ENCODE results near the gene DNAJC11.
"Not testable (repeated sequence)": the region's sequence is repeated elsewhere in the genome, so short reads cannot be mapped to it uniquely, and the experiment has no call there.

DNAJC11 gene

DNA sequence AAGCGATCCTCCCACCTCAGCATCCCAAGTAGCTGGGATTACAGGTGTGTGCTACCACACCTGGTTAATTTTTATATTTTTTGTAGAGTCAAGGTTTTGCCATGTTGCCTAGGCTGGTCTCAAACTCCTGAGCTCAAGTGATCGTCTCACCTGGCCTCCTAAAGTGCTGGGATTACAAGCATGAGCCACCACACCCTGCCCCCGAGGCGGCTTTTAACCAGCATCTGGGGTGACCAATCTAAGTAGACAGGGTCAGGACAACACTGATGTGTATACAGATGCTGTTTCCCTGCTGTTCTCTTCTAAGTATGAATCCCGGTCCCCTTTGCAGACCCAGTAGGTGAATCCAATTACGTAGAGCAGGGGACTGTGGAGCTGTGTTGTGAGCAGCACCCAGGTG, 53.1 kb downstream of the DNAJC11 start:
- no peak for DNase-seq

DNA sequence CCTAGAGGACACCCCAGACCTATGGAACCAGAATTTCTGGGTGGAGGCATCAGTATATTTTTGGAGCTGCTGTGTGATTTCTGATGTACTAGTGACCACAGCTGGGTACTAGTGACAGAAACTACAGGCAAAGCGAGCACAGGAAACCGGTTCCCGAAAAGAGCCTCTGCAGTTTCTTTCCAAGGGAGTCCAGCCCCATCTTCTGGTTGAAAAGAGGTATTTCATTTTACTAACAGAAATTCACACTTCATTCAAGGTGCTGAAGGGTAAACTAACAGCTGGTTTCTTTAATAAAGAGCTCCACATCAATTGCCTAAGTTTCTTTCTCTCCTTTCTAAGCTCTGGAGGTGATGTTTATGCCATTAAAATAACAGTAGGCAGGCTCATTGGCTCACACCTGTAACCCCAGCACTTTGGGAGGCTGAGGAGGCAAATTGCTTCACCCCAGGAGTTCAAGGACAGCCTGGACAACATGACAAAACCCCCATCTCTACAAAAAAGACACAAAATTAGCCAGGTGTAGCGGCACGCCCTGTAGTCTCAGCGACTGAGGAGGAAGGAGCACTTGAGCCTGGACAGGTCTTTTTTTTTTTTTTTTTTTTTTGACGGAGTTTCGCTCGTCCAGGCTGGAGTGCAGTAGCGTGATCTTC, 55.0 kb downstream of the DNAJC11 start:
- no peak for DNase-seq

DNA sequence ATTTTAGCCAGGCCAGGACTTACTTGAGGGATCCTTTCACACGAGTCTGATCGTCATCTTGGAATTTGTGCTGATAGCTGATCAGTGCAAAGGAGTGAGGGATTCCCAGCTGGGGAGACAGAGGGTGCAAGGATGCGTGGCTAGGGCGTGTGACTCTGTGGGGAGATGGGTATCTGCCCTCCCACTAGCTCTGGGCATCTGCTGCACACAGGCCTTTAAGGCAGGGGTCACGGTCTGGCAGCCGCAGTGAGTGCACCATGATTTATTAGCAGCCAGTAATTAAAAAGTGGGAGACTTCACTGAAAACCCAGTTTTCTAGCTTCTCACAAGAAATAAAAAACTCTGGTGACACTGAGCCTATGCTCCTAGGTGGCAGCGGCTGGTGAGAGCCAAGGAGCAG, 56.6 kb downstream of the DNAJC11 start:
- DNase-seq: no peak

DNA sequence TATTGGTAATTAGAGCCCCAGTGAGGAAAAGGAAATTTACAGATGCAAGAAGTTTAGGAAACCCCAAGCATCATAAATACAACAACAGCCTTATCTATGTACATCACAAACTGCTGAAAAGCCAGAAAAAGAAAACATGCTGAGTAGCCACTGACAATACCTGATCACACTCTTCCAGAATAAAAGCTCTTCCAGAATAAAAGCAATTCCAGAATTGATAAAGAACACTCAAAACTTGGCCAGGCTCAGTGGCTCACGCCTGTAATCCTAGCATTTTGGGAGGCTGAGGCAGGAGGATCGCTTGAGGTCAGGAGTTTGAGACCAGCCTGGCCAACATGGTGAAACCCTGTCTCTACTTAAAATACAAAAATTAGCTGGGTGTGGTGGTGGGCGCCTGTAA, 60.7 kb downstream of the DNAJC11 start:
- not testable (repeated sequence) for DNase-seq

DNA sequence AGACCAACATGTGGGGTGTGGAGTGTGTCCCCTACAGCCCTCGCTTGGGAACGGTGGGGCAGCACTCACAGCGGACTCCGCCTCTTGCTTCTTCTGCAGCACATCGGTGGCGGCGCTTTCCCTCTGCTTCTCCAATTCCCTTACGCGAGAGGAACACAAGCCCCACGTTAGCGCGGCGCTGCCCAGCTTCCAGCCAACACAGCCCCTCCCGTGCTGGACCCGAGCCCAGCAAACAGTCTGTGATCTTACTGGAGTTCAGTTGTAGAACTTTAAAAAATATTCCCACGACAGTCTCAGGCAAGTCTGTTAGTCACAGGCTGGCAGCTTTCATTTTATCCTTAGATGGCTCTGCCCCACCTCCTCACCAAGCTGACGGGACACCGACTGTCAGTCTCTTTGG, 63.4 kb downstream of the DNAJC11 start:
- no peak for DNase-seq

DNA sequence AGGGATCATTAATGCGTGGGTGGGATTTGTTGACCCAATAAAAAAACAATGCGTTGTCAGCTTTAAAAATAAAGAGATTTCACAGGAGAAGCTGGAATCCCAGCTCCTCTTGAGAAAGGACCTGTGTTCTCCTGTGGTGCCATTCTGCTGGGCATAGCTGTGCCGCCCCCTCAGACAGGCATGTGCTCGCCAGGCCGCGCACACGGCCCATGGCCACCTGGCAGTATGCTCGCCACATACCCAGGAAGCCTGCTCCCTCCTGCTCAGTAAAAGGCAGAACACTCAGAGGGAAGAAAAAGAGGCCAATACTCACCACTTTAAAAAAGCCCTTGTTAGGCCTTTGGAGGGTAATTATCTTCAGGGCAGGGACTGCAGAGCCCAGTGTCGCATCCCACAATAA, 63.8 kb downstream of the DNAJC11 start:
- DNase-seq: no peak

DNA sequence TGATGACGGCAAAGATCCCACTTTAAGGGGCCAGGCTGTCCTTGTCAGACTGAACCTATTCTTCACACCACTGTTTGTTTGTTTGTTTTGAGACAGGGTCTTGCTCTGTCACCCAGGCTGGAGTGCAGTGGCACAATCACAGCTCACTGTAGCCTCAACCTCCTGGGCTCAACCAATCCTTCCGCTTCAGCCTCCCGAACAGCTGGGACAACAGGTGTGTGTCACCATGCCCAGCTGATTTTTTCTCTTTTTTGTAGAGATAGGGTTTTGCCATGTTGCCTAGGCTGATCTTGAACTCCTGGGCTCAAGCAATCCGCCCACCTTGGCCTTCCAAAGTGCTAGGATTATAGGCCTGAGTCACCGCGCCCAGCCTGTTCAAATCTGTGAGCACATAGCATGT, 64.8 kb downstream of the DNAJC11 start:
- DNase-seq: not testable (repeated sequence)

DNA sequence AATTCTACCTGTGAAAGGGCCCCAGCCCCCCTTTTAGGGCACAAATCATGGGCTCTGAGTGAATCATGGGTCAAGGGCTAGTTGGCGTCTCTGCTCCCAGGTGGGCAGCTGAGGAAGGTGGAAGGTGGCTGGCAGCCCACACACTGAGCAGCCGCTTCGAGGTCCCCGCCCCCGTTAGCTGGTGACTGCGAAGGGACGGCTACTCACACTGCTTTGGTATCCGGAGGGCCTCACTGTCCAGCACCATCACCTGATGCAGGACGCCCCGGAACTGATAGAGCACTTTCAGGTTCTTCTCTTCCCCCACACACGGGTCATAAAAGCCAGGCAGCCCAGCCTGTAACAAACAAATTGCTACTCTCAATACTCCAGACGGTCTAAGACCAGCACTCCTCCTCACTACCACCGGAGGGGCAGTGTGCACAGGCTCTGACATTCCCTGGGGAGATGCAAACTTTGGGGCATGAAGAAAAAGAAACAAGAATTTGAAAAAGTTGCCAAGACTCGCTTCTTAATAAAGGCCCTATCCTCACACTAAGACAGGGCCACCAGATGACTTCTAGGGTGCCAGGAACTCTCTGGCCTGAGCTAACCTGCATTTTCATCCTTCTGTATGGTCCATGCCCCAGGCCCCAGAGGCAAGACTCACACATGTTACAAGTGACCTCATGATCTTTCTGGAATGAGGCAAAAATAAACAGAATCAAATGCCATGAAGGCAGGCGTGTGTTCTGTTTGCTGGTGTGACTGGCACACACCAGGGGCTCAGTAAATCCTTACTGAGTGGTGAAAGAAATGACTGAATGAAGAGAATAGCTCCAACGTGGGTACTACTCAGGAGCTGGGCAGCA, 65.5 kb downstream of the DNAJC11 start:
- no peak for DNase-seq

DNA sequence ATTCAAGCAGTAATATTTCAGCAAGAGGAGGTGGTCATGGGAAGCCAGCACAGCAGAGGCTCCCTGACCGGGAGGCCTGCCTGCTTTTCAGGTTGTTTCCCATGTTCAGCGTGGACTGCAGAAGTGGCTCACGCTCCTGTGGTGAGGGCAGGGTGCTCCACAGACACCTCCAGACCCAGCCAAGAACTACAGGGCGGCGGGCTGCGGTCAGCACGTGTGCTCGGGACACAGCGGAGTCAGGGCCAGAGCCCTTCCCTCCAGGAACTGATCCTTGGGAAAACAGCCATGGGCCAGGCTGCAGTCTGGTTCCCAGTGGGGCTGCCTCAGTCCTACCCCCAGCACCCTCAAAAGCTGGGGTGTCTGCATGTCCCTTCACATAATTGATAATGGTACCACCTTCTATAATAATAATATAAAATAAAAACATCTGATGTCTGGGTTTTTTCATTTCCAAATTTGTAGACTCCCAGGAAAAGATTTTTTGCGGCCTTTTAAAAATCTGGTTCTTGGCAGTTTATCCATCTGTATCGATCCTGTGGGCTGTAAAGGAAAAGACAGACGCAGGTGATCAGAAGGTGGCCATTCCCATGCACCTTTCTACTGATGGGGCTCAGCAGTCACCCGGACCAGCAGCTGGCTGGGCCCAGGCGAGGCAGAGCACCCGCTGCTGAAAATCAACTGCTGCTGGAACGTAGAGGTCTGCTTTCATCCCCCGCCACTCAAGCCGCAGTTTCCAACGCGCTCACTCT, 66.3 kb downstream of the DNAJC11 start:
- no peak for DNase-seq

DNA sequence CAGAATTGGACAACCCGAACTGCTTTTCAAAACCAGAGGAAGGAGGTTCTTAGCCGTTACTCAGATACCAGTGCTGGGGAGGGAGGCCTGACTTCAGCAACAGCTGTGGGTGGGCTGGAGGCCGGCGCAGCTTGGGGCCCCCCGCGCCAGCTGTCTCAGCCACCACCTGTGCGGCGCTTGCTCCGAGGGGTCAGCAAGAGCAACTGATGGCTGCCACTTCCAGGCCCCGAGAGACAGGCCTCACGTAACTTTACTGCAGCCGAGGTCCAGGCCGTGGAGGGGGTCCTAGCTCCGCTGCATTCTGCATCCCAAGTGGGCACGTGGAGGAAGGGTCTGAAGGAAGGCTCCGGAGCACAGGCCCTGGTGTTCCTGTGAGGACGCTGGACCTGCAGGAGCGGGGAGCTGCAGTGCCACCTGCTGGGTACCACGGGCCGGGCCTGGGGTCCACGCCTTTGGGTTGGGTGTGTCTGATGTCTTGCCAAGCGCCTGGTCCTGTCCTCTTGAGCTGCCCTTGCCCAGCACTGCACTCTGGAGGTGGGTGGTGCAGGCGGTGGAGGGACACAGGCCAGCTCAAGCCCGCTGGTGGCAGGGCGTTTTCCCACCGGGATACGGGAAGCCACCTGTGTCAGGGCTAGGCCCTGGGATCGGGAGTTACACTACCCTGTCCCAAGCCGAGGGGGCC, 67.1 kb downstream of the DNAJC11 start:
- no peak for DNase-seq

DNA sequence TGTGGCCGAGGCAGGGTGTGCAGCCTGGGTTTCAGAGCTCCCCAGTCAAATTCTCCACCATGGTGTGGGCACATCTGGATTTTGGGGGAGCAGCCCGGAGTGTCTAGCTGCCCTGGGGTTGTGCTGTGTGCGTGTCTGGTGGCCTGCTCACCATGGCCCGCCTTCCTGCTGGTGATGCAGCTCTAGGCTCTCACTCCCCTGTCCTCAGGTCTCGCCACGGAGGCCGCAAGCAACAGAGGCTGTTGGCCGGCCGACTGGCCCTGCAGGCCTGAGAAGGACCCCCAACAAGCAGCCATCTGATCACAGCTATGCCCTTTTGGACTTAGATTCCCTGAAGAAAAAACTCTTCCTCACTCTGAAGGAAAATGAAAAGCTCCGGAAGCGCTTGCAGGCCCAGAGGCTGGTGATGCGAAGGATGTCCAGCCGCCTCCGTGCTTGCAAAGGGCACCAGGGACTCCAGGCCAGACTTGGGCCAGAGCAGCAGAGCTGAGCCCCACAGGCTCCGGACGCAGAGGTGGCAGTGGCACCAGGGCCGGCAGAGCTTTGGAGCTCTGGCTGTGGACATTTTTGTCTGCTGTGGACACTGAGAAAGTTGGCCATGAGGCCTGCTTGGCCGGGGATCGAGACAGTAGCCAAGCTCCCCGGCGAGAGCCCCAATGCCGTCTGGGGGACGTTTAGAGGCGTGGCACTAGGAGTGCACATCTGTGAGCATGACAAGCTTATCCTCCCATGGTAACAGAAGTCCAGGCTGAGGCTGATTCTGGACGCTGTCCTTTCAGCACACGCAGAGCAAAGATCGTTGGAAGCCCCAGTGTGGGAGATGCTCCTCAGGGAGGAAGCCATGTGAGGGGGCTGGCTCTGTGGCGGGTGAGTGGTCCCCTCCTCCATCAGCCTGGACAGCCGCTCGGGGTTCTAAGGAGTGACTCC, 68.8 kb downstream of the DNAJC11 start:
- no peak for DNase-seq

DNA sequence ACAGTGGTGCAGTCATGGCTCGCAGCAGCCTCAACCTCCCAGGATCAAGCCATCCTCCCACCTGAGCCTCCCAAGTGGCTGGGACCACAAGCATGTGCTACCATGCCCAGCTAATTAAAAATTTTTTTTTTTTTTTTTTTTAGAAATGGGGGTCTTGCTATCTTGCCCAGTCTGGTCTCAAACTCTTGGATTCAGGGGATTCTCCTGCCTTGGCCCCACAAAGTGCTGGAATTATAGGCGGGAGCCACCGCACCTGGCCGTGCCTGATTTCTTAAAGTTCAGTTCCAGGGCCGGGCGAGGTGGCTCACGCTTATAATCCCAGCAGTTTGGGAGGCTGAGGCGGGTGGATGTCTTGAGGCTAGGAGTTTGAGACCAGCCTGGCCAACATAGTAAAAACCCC, 70.6 kb downstream of the DNAJC11 start:
- no peak for DNase-seq

DNA sequence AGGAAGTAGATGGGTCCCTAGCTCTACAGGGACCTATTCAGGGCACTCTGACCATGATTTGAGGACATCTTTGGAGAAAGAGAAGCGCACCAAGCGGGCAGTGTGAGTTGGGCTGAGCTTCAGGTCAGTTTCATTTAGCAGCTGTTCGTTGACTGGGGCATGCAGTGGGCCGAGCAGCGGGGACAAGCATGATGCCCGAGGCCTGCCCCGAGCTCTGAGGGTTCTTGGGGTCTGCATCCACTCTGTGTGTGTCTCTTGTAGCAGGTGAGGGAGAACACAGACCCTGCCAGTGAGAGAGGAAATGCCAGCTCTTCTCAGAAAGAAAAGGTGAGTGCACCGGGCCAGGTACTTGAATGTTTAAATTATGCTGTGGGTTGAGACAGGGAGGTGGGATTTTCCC, 71.6 kb downstream of the DNAJC11 start:
- no peak for DNase-seq

DNA sequence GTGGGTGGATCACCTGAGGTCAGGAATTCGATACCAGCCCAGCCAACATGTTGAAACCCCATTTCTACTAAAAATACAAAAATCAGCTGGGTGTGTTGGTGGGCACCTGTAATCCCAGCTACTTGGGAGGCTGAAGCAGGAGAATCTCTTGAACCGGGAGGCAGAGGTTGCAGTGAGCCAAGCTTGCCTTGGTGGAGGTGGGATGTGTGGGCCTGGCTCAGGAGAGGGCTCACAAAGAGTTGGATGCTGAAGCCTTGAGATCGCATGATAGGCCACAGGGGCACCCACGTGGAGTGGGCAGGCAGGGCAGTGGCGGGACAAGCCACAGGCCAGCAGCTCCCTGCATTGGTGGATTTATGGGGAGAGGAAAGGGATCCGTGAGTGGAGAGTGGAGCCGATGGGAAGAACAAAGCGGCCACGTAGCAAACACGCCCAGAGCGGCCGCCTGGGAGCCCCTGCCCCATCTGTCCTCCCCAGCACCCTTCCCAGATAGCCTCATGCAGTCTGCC, 72.6 kb downstream of the DNAJC11 start:
- DNase-seq: no peak

DNA sequence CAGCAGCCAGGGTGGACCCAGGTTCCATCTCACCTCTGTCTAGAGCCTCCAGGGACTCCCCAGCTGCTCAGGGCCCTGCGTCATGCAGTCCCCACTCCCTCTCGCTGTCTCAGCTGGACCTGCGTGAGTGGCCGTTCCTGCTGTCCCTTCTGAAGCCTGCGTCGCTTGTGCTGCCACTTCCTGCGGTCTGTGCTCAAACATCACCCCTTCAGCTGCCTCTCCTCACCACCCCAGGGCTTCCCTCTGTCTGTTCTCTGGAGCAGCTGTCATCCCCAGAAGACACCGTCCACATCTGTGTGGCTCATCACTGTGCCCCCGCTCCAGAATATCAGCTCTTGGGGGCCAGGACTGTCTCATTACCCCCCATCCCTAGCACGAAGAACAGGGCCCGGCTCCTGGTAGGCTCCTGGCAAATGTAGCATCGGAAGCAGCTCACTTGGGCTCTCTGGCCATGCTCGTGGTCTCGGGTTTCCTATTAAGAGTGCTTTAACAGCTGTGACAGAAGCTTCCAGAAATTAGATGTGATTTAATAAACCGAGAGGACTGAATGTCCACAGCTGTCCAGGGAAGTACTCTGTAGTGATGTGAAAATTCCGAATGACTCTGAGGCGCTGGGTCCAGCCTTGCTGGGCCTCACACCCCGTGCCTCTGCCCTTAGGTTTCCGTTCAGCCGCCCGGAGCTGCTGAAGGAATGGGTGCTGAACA, 73.6 kb downstream of the DNAJC11 start:
- DNase-seq: no peak

DNA sequence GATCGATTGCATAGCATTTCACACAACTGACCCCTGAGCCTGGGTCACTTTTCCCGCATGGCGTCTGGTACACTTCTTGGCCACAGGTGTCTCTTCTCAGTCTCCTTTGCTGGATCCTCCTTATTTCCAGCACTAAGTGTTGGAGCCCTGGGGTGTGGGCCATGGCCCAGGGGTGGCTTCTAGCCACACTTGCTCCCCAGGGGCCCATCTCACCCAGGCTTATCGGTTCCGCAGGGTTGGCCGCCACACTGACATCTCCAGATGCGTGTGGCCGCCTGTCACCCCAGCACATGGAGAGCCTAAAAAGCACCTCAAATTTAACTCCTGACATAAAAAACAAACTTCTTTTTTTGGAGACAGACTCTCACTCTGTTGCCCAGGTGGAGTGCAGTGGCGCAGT, 74.6 kb downstream of the DNAJC11 start:
- no peak for DNase-seq

DNA sequence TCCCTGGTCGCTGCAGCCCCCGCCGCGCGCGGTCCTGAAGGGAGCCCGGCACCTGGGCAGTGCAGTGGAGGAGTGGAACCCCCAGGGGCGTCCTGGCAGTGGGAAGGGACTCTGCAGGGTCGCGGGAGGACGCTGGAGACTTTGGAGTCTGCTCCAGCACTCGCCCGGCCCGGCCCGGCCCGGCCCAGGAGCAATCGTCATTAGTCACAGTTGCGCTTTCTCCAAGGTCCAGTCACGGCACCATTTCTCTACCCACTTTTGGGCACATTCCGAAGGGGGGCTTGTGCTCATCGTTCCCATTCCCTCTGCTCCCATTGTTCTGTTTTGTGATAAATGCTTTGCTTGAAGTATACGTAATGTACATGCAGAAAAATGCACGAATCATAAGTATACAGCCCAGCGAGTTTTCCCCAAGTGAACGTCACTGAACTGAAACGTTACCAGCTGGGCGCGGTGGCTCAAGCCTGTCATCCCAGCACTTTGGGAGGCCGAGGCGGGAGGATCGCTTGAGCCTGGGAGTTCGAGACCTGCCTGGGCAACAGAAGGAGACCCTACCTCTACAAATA, 75.9 kb downstream of the DNAJC11 start:
- no peak for DNase-seq

DNA sequence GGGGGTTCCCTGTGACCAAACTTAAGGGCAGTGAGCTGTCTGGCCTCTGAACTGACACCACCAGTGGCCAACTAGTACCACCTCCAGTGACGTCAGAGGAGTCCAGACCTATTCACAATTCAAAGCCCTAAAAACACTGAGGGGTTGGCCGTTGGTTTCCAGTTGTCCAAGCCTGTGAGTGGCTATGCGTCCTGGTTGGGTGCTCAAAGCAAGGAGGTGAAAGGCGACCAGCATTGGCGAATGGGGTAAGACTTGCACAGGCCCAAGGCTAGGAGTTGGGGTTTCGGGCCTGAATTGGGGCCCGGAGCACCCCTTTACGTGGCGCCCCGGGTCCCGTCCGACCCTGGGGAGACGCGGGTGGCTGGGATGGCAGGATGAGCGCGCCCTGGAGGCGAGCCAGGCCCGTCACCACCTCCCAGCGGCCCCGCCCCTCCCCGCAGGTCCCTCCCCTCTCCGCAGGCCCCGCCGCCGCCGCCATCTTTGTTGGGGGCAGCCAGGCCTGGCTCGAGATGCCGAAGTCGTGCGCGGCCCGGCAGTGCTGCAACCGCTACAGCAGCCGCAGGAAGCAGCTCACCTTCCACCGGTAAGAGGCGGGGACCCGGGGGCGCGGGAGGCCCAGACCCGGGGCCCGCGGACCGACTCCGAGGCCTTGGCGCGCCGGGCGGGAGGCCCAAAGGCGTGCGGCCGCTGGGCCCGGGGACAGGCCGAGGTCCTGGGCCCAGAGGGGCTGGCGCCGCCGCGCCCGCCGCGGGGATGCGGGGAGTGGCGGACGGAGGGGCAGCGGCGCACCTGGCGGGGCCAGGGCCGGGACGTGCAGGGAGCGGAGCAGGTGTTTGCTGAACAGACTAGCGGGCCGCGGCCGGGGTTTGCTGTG, 76.7 kb downstream of the DNAJC11 start, which contains the start of gene THAP3:
Gene THAP3, plus strand, starts transcription at position 159 of the 874 bp plus-strand sequence. Its CDS starts 351 bp downstream, at position 510.
- peak; percentile 9 for DNase-seq

DNA sequence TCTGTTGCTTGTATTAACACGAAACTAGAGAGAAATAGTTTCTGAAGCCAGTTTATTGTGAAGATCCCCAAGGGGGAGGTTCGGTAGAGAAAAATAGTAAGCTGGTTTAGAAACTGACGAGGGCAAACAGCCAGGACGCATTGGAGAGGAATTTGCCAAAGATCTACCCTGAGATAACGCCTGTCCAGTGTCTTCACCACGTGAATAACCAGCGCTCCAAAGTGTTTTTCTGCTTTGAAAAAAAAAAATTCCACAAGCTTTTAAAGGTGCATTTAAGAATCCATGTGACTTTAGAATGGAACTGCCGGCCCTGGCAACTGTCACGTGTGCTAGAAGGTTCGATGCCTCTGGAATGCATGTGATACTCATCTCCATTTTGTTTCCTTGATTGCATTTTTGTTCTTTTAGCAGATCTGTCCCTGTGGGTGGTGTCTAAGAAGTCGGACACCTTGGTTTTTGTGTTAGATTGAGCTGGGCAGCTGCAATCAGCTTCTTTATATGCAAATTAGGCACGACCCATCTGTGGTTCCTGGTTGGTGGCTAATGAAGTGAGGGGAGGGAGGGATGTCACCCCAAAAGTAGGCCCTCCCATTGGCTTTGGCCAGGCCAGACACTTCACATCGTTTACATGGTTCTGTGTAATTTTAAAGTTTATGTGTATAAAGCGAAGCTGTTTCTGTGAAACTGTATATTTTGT, 78.2 kb downstream of the DNAJC11 start:
- no peak for DNase-seq

Measured in NCI-H187 treated with DMSO at 0.1 percent for 48 hours (cell line).